Neural crest cell (in vitro differentiated cells): ENCODE results near the gene GPAT3. TPM values are rescaled to one million over a fixed set of nuclear protein-coding genes. Genes with fewer than 3 reads are reported as not detected.

Experiments
- DNase-seq: peaks from one replicate; pipeline ENCODE4 v3.0.0; 2021; ENCODE audit warnings: low read depth, mixed read lengths, low spot score
- H3K27ac Mint-ChIP-seq: one replicate; pipeline ENCODE4 v1.8.0; 2021; ENCODE audit warnings: mild to moderate bottlenecking, mixed read lengths; ENCODE audit not compliant: unreplicated experiment
- H3K27me3 Mint-ChIP-seq: 2 replicates; pipeline ENCODE4 v1.8.0; 2021; ENCODE audit warnings: low read depth, mild to moderate bottlenecking, mixed read lengths
- H3K36me3 Mint-ChIP-seq: 2 replicates; pipeline ENCODE4 v1.8.0; 2021; ENCODE audit warnings: low read depth, mild to moderate bottlenecking, mixed read lengths
- H3K4me1 Mint-ChIP-seq: 2 replicates; pipeline ENCODE4 v1.8.0; 2021; ENCODE audit warnings: mixed read lengths
- H3K4me3 Mint-ChIP-seq: one replicate; pipeline ENCODE4 v1.8.0; 2021; ENCODE audit warnings: mild to moderate bottlenecking, mixed read lengths
- H3K9me3 Mint-ChIP-seq: 2 replicates; pipeline ENCODE4 v1.8.0; 2021; ENCODE audit warnings: mixed read lengths
- total RNA-seq: library from RNA; stranded (reverse); gene quantifications from 2 replicates; pipeline ENCODE4 v1.2.1, GENCODE V29; 2021
- TF ChIP-seq, protein P1 (sequence below): fragments of 200-600 bp; sonication (generic); conservative IDR thresholded peaks from 2 replicates; pipeline ENCODE4 v1.5.0; 2021; ENCODE audit warnings: antibody characterized with exemption, mild to moderate bottlenecking

Gene GPAT3
- total RNA-seq, 1 donor from 2014 or later: not detected

DNA sequence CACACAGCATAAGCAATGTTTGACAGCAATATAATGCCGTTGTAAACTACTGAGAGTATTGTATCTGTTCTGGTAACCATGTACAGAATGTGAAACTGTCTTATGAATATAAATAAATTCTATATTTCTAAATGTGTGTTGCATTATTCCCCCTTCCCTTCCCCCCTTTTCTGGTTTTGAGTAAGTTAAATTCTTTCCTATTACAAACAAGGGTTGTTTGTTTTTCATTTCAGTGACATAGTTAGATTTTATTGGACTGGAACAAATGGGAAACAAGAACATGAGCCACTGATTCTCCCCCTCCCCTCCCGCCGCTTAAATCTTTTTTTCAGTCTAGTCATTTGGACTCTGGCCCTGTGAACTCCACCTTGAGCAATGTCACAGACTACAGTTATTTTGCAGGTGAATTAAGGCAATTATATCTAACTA, 69.8 kb downstream of the GPAT3 start:
- no peaks in the 10 kb centered on the region for H3K4me1 Mint-ChIP-seq

DNA sequence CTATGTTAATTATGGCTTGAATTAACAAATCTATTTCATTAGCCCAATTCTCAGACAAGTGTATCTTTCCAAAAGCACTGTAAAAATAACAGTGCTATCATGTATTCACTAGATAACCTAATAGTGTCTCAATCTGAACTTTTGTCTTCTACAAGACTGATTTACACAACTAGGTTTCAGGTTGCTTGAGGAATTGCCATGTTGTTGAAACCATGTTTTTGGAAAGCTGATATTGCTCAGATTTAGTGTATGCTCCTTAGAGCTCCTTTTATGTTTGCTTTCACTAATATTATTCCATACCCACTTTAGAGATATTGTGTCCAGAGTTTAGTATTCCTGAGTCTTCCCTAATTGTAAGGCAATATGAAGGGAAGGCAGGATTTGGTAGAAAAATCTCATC, 70.6 kb downstream of the GPAT3 start:
- H3K27me3 Mint-ChIP-seq: peaks cover 4% of the 10 kb centered on the region
- TF ChIP-seq, protein P1, sequence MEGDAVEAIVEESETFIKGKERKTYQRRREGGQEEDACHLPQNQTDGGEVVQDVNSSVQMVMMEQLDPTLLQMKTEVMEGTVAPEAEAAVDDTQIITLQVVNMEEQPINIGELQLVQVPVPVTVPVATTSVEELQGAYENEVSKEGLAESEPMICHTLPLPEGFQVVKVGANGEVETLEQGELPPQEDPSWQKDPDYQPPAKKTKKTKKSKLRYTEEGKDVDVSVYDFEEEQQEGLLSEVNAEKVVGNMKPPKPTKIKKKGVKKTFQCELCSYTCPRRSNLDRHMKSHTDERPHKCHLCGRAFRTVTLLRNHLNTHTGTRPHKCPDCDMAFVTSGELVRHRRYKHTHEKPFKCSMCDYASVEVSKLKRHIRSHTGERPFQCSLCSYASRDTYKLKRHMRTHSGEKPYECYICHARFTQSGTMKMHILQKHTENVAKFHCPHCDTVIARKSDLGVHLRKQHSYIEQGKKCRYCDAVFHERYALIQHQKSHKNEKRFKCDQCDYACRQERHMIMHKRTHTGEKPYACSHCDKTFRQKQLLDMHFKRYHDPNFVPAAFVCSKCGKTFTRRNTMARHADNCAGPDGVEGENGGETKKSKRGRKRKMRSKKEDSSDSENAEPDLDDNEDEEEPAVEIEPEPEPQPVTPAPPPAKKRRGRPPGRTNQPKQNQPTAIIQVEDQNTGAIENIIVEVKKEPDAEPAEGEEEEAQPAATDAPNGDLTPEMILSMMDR: no peak
- no peaks in the 10 kb centered on the region for H3K4me1 Mint-ChIP-seq
- no peak for DNase-seq
- no peak overlapping the region for H3K27ac Mint-ChIP-seq
- H3K9me3 Mint-ChIP-seq: peaks cover 9% of the 10 kb centered on the region
- no peaks in the 10 kb centered on the region for H3K36me3 Mint-ChIP-seq
- H3K4me3 Mint-ChIP-seq: no peak overlapping the region

More for the DNA sequence above, 69.8 kb downstream of the GPAT3 start:
- no peaks in the 10 kb centered on the region for H3K36me3 Mint-ChIP-seq
- no peak overlapping the region for H3K27ac Mint-ChIP-seq
- no peak for DNase-seq
- H3K9me3 Mint-ChIP-seq: peaks cover 4% of the 10 kb centered on the region
- H3K27me3 Mint-ChIP-seq: no peaks in the 10 kb centered on the region
- H3K4me3 Mint-ChIP-seq: no peak overlapping the region
- TF ChIP-seq, protein P1: no peak

DNA sequence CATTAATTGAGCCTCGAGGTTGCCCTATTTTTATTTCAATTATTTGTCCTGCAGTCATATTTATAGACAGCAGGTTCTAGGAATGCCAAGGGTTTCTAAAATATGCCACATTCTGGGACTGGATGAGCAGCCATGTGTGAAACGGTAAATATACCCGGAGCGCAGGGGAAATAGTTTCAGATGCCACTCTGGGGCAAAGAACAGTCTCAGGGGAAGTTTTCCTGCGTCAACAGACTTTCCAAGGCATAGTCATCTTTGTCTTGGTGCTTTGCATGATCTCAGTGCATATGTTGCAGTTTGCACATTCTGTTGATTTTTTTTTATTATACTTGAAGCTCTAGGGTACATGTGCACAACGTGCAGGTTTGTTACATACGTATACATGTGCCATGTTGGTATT, 71.0 kb downstream of the GPAT3 start:
- TF ChIP-seq, protein P1: no peak
- DNase-seq: no peak
- no peaks in the 10 kb centered on the region for H3K4me1 Mint-ChIP-seq
- no peak overlapping the region for H3K4me3 Mint-ChIP-seq
- peaks cover 11% of the 10 kb centered on the region for H3K9me3 Mint-ChIP-seq
- H3K27me3 Mint-ChIP-seq: peaks cover 4% of the 10 kb centered on the region
- H3K27ac Mint-ChIP-seq: no peak overlapping the region
- no peaks in the 10 kb centered on the region for H3K36me3 Mint-ChIP-seq

DNA sequence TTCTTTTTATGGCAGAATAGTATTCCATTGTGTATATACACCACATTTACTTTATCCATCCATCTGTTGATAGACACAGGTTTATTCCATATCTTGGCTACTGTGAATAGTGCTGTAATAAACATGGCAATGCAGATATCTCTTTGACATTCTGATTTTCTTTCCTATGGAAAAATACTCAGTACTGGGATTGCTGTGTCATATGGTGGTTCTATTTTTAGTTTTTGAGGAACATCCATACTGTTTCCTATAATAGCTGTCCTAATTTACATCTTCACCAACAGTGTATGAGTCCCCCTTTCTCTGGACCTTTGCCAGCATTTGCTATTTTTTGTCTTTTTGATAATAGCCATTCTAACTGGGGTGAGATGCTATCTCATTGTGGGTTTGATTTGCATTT, 73.5 kb downstream of the GPAT3 start:
- TF ChIP-seq, protein P1: no peak
- Mint-ChIP-seq H3K36me3 (peaks cover 5% of the 10 kb centered on the region), H3K27ac (no peak overlapping the region), H3K27me3 (peaks cover 4% of the 10 kb centered on the region), H3K9me3 (peaks cover 27% of the 10 kb centered on the region), H3K4me3 (no peak overlapping the region), H3K4me1 (no peaks in the 10 kb centered on the region)
- DNase-seq: no peak

DNA sequence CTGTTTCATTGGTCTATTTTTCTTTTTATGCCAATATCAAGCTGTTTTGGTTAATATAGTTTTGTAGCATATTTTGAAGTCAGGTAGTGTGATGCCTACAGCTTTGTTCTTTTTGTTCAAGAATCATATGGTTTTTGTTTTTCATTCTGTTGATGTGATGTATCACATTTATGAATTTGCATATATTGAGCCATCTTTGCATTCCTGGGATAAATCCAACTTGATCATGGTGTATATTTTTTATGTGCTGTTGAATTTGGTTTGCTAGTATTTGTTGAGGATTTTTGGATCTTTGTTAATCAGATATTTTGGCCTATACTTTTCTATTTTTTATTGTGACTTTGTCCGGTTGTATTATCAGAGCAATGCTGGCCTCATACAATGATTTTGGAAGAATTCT, 74.8 kb downstream of the GPAT3 start:
- DNase-seq: no peak
- peaks cover 4% of the 10 kb centered on the region for H3K27me3 Mint-ChIP-seq
- no peak overlapping the region for H3K4me3 Mint-ChIP-seq
- TF ChIP-seq, protein P1: no peak
- no peaks in the 10 kb centered on the region for H3K4me1 Mint-ChIP-seq
- peaks cover 5% of the 10 kb centered on the region for H3K36me3 Mint-ChIP-seq
- peaks cover 30% of the 10 kb centered on the region for H3K9me3 Mint-ChIP-seq
- no peak overlapping the region for H3K27ac Mint-ChIP-seq

DNA sequence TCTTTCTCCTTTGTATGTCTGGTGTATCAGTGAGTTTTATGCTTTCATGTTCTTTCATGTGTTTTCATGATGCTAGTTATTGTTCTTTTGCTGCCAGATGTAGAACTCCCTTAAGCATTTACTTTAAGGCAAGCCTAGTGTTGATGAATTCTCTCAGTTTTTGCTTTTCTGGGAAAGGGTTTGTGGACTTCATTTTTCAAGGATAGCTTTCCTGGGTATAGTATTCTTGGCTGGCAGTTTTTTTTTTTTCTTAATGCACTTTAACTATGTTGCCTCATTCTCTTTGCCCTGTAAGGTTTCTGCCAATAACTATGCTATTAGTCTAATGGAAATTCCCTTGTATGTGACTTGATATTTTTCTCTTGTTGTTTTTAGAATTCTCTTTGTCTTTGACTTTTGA, 77.1 kb downstream of the GPAT3 start:
- TF ChIP-seq, protein P1: no peak
- H3K27me3 Mint-ChIP-seq: peaks cover 4% of the 10 kb centered on the region
- no peak overlapping the region for H3K4me3 Mint-ChIP-seq
- peaks cover 5% of the 10 kb centered on the region for H3K36me3 Mint-ChIP-seq
- H3K27ac Mint-ChIP-seq: no peak overlapping the region
- peaks cover 33% of the 10 kb centered on the region for H3K9me3 Mint-ChIP-seq
- no peaks in the 10 kb centered on the region for H3K4me1 Mint-ChIP-seq
- DNase-seq: no peak
